ENCODE measurements around the gene KLHDC9.

Gene KLHDC9

DNA sequence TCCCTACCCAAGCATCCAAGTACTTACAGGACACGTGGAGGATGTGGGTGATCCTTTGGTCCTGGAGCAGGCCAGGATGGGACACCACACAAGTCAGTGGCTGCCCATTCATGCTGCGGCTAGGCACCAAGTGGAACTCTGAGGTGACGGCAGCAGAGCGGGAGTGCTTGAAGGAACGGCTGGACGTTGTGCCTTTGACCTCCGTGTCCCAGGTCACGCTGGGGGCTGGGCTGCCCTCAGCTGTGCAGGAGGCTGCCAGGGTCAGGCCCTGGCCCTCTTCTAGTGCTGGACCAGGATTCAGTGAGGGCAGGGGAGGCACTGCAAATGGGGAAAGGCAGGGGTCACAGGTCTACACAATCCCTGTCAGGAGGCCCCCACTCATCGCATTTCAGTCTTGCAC is 20.7 kb upstream of the KLHDC9 start:
- no peak for DNase-seq (ENCODE audit: low spot score)

DNA sequence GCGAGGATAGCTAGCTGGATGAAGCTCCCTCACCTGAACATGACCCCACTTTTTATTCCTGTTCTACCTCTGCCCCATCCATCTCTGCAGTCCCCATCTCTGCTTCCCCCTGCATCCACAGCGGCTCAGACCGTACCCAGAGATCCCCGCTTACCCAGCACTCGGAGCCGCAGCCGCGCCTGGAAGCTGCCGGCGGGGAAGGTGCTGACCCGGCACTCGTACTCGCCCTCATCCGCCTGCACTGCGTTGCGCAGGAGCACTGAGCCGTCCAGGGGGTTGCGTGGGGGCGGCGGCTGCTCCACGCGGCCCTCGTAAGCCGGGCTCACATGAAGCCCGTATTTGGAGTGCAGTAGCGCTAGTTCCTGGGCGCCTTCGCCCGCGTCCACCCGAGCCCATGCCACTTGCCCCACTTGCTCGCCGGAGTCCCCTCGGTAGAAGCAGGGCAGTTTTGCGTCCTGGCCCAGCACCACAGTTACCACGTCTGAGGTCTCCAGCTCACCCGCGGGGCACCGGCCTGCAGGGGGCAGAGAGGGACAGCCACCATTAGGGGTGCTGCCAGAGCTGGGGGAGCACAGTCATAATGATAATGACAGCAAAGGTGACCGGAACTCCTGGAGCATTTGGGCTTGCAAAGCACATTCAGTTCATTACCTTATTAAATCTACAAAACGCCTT is 18.6 kb upstream of the KLHDC9 start:
- DNase-seq (ENCODE audit: low spot score) = no peak

DNA sequence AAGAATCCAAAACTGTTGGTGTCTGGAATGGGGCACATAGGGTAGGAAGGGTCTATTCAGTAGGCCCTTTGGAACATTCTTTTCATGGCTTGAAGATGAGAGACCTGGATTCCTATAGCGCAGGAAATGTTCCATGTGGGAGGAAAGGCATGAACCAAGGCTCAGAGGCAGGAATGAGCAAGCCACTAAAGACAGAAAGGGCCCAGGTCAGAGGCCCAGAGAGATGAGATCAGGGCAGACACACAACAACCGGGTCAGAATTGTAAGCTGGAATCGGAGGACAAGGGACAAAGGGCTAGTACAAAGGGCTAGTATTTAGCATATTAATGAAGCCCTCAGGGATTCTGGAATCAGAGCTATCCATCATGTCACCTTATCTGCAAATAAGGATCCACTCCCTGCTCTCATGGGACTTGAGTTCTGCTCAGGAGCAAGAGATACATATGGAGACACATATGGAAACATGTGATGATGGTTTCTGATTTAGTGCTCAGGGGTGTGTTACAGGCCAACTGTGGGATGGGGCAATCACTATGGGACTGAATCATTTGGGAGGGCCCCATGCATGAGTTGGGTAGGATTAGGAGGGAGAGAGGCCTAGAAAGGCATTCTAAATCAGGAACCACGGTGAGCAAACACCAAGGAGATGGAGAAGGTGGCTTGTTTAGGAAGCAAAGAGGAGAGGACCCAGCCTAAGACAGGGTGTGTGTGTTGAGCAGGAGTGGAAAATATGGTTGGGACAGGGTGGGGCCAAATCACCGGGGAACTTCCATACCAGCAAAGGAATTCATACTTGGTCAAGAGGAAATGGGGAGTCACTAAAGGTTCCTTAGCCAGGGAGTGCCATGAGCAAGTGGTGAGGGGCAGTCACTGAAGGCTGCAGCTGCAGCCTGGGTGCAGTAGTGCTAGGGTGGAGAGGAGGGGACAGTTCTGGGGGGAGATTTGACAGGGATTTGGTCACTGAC is 17.4 kb upstream of the KLHDC9 start:
- peak; percentile 46 for DNase-seq (ENCODE audit: low spot score)

DNA sequence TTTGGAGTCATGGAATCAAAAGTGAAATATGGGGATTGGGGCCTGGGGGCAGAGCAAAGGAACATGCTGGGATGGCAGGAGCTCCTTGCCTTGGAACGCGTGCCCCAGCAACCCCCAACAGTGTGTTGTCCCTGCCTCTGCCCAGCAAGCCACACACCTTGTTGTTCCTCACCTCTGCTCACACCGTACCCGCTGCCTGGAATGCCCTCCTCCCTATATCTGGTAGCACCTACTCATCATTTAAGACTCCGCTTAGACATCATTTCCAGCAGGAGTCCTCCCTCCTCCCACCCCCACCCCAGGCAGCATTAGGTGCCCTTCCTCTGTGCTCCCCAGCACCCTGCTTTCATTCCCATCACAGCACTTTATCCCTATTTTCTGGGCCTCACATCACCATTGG is 16.6 kb upstream of the KLHDC9 start:
- no peak for DNase-seq (ENCODE audit: low spot score)

DNA sequence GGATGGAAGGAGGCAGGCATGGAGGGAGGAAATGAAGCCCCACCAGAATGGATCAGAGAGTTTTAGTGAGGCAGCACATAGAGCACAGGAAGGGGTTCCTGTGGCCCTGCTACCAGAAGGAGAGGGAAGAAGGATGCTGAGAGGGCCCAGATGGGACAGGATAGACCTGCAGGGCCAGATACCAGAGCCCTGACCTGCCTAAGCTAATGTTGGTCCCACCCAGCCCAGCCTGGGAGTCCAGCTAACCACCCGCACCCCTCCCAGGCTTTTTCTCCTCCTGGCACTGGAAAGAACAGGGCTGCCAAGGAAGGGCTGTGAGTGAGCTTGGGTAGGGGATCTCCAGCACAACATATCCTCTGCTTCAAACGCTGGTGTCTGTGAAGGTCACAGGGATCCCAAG is 15.7 kb upstream of the KLHDC9 start:
- DNase-seq (ENCODE audit: low spot score) = no peak

DNA sequence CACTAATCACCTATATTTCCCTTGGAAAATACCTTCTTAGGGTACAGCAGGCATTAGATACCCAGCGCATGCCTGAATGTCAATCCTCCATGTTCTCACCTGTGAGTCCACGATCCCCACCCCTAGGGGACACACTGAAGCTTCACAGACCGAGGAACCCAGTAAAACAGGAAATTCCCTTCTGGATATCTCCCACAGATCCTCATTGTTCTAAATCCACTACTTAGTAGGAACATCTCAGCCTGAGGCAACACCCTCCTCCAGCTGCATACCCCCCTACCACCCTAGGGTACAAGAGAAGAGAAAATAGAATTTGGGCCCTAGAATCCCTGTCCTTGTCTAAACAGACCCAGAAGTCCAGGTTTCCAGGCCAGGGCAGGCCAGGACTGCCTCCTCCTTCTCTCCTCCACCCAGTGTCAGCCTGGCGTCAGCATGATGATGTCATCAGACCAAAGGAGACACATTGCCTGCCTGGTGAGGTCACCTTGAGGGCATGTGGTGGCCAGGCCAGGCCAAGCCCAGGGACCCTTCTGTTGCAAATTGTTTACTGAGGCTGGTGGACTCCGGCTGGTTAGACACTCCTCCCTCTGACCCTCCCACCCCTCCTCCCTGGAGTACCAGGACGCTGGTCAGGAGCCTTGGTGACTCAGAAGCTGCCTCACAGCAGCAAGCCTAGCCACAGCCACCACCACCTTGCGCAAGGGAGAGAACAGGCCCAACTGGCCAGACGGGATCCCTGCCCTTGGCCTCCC is 15.0 kb upstream of the KLHDC9 start:
- DNase-seq (ENCODE audit: low spot score) = peak; percentile 94

DNA sequence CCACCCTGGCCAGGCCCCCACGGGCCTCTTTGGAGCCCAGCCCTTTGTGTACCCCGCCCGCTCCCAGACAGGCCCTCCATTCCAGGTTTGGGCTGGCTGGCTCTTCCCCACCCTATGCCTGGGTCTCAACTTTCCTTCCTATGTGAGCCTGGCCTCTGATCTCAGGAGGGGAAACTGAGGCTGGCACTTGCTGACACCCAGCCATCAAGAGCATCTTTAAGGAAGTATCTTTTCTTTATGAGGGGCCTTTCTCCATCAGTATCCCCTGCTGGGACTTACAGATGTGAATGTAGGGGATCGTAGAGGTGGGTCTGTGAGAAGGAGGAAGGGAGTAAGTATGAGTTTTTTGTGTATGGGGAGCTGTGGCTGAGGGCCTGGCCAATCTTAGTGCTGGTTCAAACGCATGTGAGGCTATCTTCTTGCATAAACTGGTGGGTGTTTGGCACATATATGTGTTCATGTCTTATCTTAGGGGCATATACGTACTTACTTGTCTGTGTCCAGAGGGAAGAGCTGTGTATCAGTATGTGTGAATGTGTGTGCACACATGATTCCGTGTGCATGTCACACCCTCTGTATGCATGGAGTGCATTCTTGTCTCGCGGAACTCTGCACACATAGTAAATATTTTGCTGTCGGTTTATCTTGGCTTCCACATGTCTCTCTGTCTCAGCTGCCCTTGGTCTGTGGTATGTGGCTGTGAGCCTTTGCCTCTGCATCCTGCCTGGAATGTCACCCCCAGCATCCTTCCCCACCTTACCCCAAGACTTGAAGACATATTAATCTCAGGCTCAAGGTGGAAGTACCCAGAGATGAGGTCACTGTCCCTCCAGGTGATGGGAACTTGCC is 14.2 kb upstream of the KLHDC9 start:
- DNase-seq (ENCODE audit: low spot score) = peak; percentile 29

DNA sequence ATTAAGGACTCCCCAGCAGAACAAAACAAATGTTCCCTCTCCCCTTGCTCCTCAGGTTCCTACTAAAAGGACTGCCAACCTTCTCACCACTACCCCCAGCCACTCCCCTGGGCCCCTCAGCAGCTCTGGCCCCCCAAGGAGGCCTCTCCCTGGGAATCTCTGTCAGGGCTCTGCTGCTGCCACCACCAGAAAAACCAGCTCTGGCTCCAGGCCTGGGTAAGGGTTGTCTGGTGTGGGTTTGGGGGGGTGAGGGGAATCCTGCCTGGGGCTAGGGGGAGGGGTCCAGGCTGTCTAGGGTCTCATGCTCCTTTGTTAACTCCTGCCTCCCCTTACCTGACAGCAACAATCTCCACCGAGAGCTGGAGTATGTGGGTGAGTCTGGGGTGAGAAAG is 13.6 kb upstream of the KLHDC9 start:
- DNase-seq (ENCODE audit: low spot score) = no peak

DNA sequence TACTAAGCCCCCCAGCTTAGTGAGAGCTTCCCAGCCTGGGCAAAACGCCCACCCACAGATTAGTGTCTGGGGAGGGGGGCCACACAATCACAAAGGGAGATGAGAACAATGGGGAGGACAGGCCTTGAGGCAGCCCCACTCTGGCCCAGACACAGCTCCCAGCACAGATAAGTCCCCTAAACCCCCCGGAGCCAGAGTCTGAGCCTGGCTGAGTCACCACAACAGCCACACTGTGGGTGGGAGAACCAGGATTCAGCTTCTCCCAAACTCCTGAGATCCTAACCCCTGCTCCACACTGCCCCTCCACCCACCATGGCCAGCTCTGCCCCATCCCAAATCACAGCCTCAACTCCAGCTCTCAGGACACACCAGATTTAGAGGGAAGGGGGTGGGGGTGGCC is 13.0 kb upstream of the KLHDC9 start:
- DNase-seq (ENCODE audit: low spot score) = peak; percentile 44

DNA sequence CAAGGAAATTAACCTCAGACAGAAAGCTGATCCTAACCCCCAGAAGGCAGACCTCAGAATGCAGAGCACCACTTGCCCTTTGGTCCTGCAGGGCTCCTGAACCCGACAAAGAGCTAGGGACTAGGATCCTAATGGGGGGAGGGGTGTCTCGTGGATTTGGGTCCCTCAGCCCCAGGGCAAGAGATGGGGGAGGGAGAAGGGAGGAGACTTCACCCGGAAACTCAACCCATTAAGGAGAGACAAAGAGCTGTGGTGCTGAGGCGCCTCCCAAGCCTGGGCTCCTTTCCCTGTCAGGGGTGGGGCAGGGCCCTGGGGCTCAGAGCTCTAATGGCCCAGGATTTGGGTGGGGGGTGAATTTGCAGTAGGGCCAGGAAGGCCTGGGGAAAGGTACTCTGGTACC is 11.7 kb upstream of the KLHDC9 start:
- DNase-seq (ENCODE audit: low spot score) = no peak

DNA sequence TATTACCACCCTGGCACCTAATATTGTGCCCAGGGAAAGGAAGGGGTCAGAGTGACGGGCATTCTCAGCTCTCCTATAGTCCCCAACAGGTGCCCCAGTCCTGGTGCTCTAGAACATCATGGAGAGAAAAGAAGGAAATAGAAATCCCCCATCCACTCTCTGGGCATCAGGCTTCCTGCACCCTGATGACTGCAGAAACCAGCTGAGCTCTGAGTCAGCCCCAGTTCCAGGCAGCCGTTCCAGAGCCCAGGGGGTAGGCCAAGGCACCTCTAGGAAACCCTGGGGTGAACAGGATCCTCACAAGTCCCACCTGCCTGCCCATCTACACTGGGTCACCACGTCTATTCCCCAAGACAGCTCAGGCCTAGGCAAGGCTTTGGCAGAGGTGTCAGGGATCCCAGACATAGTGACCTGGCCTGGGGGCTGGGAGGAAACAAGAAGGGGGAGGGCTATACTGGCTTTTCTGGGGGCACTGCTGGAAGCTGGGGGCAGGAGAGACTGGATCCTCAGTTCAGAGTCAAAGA is 9.5 kb upstream of the KLHDC9 start:
- DNase-seq (ENCODE audit: low spot score) = peak; percentile 76

DNA sequence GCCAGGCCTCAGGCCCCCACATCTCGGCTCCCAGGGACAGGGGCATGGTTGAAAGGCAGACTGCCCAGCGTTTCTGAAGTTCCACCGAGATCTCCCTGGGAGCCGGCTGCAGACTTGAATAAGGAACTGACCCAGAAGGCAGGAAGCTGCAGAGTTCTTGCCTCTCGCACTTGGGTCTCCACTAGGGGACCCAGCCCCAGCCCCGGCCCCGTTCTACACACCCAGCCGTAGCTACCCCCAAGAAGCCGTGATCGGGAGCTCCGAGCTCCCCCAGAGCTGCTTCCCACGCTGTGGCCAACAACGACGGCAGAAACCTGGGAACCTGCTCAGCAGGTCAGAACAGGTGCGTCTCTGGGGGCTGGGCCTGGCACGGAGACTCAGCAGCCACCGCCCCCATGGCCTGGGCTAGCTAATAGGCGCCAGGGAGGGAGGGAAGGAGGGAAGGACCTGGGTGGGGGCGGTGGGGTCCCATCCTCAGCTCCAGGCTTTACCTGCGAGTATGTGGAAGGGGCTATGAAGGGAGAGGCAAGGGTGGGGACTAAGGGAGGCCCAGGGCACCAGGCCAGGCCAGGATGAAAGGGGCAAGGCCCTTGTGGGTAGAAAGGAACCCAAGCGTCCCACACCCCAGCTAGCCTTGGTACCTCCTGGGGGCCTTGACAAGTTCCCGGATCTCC is 8.8 kb upstream of the KLHDC9 start, which contains the start of gene NECTIN4:
NECTIN4 (minus strand) TSS at position 308 of the 674 bp plus-strand sequence; CDS start at position 46, 262 bp downstream.
- no peak for DNase-seq (ENCODE audit: low spot score)

DNA sequence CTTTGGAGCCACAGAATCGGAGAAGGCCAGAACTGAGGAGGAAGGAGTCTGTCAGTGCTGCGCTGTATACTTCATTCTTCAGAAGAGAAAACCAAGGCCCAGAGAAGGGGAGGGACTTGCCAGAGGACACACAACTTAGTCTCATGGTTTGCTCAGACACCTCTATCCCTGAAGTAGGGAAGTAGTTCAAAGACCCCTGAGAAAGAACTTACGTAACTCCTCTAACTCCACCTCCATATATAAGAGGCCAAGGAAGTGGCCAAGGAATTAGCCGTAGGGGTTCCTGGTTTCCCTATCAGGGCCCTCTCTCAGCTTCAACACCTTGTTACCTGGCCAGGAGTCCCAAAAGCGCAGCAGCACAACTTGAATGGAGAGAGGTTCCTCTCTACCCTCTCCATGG is 8.2 kb upstream of the KLHDC9 start:
- DNase-seq (ENCODE audit: low spot score) = no peak

DNA sequence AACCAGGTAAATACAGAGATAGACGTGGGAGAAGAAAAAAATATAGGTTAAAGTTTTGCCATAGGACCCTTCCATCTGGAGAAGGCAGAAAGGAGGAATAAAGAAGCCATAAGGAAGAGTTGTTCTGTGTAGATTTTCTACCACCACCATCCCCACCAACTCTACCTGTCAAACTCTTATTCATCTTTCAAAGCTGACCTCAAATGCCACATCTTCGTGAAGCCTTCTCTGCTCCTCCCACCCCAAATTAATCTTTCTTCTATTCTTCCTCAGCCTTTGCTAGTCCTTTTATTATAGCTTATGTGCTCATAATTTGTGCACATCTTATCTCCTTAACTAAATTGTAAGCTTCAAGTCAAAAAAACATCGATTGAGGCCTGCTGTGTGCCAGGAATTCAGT is 7.5 kb upstream of the KLHDC9 start:
- no peak for DNase-seq (ENCODE audit: low spot score)

DNA sequence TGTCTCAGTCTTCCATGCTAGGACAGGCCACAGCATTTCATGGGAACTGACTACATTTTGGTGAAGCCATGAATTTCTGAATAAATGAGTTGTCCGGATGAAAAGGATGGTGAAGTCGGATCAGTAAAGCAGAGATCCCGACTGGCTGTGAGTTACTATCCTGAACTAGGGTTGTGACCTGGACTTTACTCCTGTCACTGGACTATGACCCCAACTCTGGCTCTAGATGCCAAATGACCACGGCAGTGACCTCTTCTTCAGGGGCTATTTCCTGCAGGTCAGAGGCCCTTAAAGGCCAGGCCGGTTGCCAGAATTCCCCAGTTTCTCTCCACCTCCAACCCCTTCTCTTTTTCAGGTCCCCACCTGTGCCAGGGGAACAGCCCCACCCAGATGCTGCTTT is 7.1 kb upstream of the KLHDC9 start:
- no peak for DNase-seq (ENCODE audit: low spot score)

DNA sequence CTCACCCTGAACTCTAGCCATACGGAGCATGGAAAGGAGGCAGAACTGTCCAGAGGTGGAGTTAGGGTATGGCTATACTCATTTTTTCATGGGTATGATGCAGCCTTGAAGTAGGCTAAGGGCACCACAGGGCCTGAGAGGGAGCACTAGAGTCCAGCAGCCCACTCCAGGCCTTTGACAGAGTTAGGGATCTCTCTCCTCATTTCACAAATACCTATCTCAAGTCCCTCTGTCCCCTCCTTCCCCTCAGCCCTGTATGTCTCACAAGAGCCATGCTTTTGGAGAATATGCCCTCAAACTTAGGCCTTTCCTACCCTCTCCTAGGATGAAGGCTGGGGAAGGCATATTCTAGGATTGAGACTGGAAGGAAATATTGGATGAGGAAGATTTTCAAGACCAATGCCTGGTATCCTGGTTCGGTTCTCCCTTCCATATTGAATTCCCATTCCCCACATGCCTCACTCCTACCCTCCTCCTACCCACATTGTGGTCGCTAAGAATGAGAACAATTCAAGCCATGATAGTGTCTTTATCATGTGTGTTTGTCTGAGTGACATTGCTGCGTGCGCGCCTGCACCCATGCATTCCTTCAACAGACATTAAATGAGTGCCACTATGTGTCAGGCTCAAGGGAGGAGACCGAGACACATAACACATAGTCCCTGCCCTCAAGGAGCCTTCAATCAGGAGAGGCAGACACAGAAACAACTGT is 6.2 kb upstream of the KLHDC9 start:
- DNase-seq (ENCODE audit: low spot score) = no peak

DNA sequence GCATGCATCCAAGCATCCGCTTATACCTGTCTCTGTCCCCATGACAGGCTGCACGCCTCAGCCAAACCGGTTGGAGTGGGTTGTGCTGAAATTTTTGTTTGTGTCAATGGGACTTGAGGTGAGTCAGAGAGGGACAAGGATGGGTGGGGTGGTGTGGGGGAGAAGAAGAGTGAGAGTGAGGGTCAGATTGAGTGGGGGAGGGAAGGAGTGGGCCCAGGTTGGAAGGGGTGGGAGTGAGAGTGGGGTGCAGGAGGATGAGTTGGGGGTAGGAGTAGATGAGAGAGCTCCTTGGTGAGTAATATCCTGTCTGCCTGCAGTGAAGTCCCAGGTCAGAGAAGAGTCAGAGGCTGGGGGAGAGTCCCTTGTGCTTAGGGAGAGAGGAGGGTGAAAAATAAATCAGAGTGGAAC is 5.5 kb upstream of the KLHDC9 start:
- no peak for DNase-seq (ENCODE audit: low spot score)

DNA sequence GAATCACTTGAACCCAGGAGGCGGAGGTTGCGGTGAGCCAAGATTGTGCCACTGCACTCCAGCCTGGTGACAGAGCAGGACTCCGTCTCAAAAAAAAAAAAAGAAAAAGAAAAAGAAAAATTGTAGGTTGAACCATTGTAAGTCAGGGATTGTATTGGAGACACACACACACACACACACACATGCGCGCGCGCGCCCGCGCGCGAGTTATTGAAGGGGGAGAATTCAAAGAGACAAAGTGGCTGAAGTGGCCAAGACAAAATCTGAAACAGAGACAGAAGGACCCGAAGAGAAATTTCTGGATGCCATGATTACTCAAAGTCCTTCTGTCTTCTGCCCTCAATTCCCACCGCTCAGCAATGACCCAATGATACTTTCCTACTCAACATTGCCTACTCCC is 3.7 kb upstream of the KLHDC9 start:
- DNase-seq (ENCODE audit: low spot score) = no peak

DNA sequence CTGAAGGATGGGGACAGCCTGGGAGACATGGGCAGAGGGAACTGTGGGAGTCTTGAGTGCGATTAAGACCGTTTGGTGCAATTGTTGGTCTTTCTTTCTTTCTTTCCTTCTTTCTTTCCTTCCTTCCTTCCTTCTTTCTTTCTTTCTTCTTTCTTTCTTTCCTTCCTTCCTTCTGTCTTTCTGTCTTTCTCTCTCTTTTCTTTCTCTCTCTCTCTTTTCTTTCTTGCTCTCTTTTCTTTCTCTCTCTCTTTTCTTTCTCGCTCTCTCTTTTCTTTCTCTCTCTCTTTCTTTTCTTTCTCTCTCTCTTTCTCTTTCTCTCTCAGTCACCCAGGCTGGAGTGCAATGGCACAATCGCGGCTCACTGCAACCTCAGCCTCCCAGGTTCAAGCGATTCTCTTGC is 2.9 kb upstream of the KLHDC9 start:
- no peak for DNase-seq (ENCODE audit: low spot score)

DNA sequence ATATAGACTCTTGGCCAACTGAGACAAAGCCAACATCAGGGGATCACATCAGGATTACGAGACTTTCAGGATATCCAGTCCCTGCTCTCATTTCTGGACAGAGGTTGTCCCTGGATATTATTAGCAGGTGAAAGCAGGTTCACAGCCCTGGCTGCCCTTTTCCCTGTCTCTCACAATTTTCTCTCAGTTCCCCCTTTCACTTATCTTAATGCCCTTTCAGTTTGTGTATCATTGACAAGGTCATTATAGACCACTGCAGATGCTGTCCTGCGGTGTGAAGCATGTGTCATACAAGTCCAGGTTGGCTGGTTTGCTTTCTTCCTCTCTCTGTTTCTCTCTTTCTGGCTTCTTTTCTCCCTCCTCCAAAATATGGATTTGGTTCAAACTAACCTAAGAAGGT is 2.1 kb upstream of the KLHDC9 start:
- no peak for DNase-seq (ENCODE audit: low spot score)
